ENCODE data around the gene POMT1. TPM values are rescaled to one million over a fixed set of nuclear protein-coding genes. Genes with fewer than 3 reads are reported as not detected.
"Not testable (repeated sequence)": the region's sequence is repeated elsewhere in the genome, so short reads cannot be mapped to it uniquely, and the experiment has no call there.

POMT1 gene
- total RNA-seq, 1 experiment from 2014 or later = 29.0 TPM

- Histone ChIP-seq H3K27me3 (ENCODE audit: low read length) (no peaks in the 10 kb centered on the region), H3K4me2 (ENCODE audit: low read depth, low read length, poor library complexity, severe bottlenecking) (no peak overlapping the region), H3K4me3 (ENCODE audit: low read length) (no peak overlapping the region), H2AFZ (ENCODE audit: low read length) (no peak overlapping the region), H3K36me3 (ENCODE audit: insufficient read depth, low read length) (peaks cover 60% of the 10 kb centered on the region), H3K27ac (ENCODE audit: low read length) (no peak overlapping the region), H3K9ac (ENCODE audit: low read length) (no peak overlapping the region), H4K20me1 (ENCODE audit: insufficient read depth, low read depth, low read length) (0 out of 2 replicates have a peak, but pooled peaks cover 3% of the 10 kb centered on the region), H3K4me1 (ENCODE audit: low read length) (no peaks in the 10 kb centered on the region), H3K9me3 (ENCODE audit: low read length) (no peaks in the 10 kb centered on the region), H3K79me2 (ENCODE audit: low read length) (no peaks in the 10 kb centered on the region), H3K9me2 (replicated peaks; ENCODE audit: insufficient read depth, low read length) (no peaks in the 10 kb centered on the region)
- no peak for DNase-seq
These were observed 9.2 kb downstream of the POMT1 start for GRCh38 chr9:131511880-131512279.

GRCh38 chr9:131513177-131513576 is 10.5 kb downstream of the POMT1 start:
- Histone ChIP-seq H3K9me2 (replicated peaks; ENCODE audit: insufficient read depth, low read length) (no peaks in the 10 kb centered on the region), H3K27ac (ENCODE audit: low read length) (no peak overlapping the region), H2AFZ (ENCODE audit: low read length) (no peak overlapping the region), H3K4me2 (ENCODE audit: low read depth, low read length, poor library complexity, severe bottlenecking) (no peak overlapping the region), H3K36me3 (ENCODE audit: insufficient read depth, low read length) (peaks cover 58% of the 10 kb centered on the region), H3K9me3 (ENCODE audit: low read length) (no peaks in the 10 kb centered on the region), H3K27me3 (ENCODE audit: low read length) (no peaks in the 10 kb centered on the region), H3K4me1 (ENCODE audit: low read length) (no peaks in the 10 kb centered on the region), H3K9ac (ENCODE audit: low read length) (no peak overlapping the region), H3K79me2 (ENCODE audit: low read length) (no peaks in the 10 kb centered on the region), H3K4me3 (ENCODE audit: low read length) (no peak overlapping the region), H4K20me1 (ENCODE audit: insufficient read depth, low read depth, low read length) (0 out of 2 replicates have a peak, but pooled peaks cover 3% of the 10 kb centered on the region)
- no peak for DNase-seq

GRCh38 chr9:131515559-131516031 is 12.9 kb downstream of the POMT1 start:
- H3K27ac ChIP-seq (ENCODE audit: low read length); H3K4me1 ChIP-seq (ENCODE audit: low read length); H3K4me2 ChIP-seq (ENCODE audit: low read depth, low read length, poor library complexity, severe bottlenecking); H3K9me3 ChIP-seq (ENCODE audit: low read length); H3K79me2 ChIP-seq (ENCODE audit: low read length); H2AFZ ChIP-seq (ENCODE audit: low read length); H3K9me2 ChIP-seq (replicated peaks; ENCODE audit: insufficient read depth, low read length); H3K27me3 ChIP-seq (ENCODE audit: low read length); H3K9ac ChIP-seq (ENCODE audit: low read length); H3K4me3 ChIP-seq (ENCODE audit: low read length); H4K20me1 ChIP-seq (ENCODE audit: insufficient read depth, low read depth, low read length): not testable (repeated sequence)
- peak; percentile 71 for DNase-seq
- peaks cover 50% of the 10 kb centered on the region for H3K36me3 ChIP-seq (ENCODE audit: insufficient read depth, low read length)

GRCh38 chr9:131516100-131516499 is 13.4 kb downstream of the POMT1 start:
- Histone ChIP-seq H3K79me2 (ENCODE audit: low read length) (no peaks in the 10 kb centered on the region), H3K27me3 (ENCODE audit: low read length) (no peaks in the 10 kb centered on the region), H3K9me3 (ENCODE audit: low read length) (no peaks in the 10 kb centered on the region), H3K4me2 (ENCODE audit: low read depth, low read length, poor library complexity, severe bottlenecking) (no peak overlapping the region), H3K27ac (ENCODE audit: low read length) (no peak overlapping the region), H2AFZ (ENCODE audit: low read length) (no peak overlapping the region), H4K20me1 (ENCODE audit: insufficient read depth, low read depth, low read length) (0 out of 2 replicates have a peak, but pooled peaks cover 3% of the 10 kb centered on the region), H3K36me3 (ENCODE audit: insufficient read depth, low read length) (peaks cover 45% of the 10 kb centered on the region), H3K9ac (ENCODE audit: low read length) (no peak overlapping the region), H3K4me1 (ENCODE audit: low read length) (no peaks in the 10 kb centered on the region), H3K4me3 (ENCODE audit: low read length) (no peak overlapping the region), H3K9me2 (replicated peaks; ENCODE audit: insufficient read depth, low read length) (no peaks in the 10 kb centered on the region)
- DNase-seq = no peak

GRCh38 chr9:131516930-131517329 is 14.2 kb downstream of the POMT1 start:
- H3K79me2 ChIP-seq (ENCODE audit: low read length) = no peaks in the 10 kb centered on the region
- no peaks in the 10 kb centered on the region for H3K27me3 ChIP-seq (ENCODE audit: low read length)
- H3K4me3 ChIP-seq (ENCODE audit: low read length) = no peak overlapping the region
- H3K36me3 ChIP-seq (ENCODE audit: insufficient read depth, low read length) = peaks cover 39% of the 10 kb centered on the region
- H3K27ac ChIP-seq (ENCODE audit: low read length) = no peak overlapping the region
- no peak for DNase-seq
- no peaks in the 10 kb centered on the region for H3K4me1 ChIP-seq (ENCODE audit: low read length)
- H3K9me2 ChIP-seq (replicated peaks; ENCODE audit: insufficient read depth, low read length) = no peaks in the 10 kb centered on the region
- no peak overlapping the region for H3K4me2 ChIP-seq (ENCODE audit: low read depth, low read length, poor library complexity, severe bottlenecking)
- H3K9ac ChIP-seq (ENCODE audit: low read length) = no peak overlapping the region
- H4K20me1 ChIP-seq (ENCODE audit: insufficient read depth, low read depth, low read length) = 0 out of 2 replicates have a peak, but pooled peaks cover 3% of the 10 kb centered on the region
- no peak overlapping the region for H2AFZ ChIP-seq (ENCODE audit: low read length)
- H3K9me3 ChIP-seq (ENCODE audit: low read length) = no peaks in the 10 kb centered on the region

GRCh38 chr9:131517761-131518190 is 15.1 kb downstream of the POMT1 start:
- H3K27me3 ChIP-seq (ENCODE audit: low read length) = no peaks in the 10 kb centered on the region
- no peak overlapping the region for H2AFZ ChIP-seq (ENCODE audit: low read length)
- H3K4me3 ChIP-seq (ENCODE audit: low read length) = no peak overlapping the region
- H3K9ac ChIP-seq (ENCODE audit: low read length) = no peak overlapping the region
- H3K79me2 ChIP-seq (ENCODE audit: low read length) = no peaks in the 10 kb centered on the region
- H3K4me2 ChIP-seq (ENCODE audit: low read depth, low read length, poor library complexity, severe bottlenecking) = no peak overlapping the region
- H3K9me2 ChIP-seq (replicated peaks; ENCODE audit: insufficient read depth, low read length) = no peaks in the 10 kb centered on the region
- H3K4me1 ChIP-seq (ENCODE audit: low read length) = no peaks in the 10 kb centered on the region
- no peak overlapping the region for H3K27ac ChIP-seq (ENCODE audit: low read length)
- H4K20me1 ChIP-seq (ENCODE audit: insufficient read depth, low read depth, low read length) = 0 out of 2 replicates have a peak, but pooled peaks cover 3% of the 10 kb centered on the region
- H3K36me3 ChIP-seq (ENCODE audit: insufficient read depth, low read length) = peaks cover 34% of the 10 kb centered on the region
- no peak for DNase-seq
- H3K9me3 ChIP-seq (ENCODE audit: low read length) = no peaks in the 10 kb centered on the region

GRCh38 chr9:131518553-131518952 is 15.8 kb downstream of the POMT1 start:
- peaks cover 28% of the 10 kb centered on the region for H3K36me3 ChIP-seq (ENCODE audit: insufficient read depth, low read length)
- no peak overlapping the region for H2AFZ ChIP-seq (ENCODE audit: low read length)
- no peak overlapping the region for H3K9ac ChIP-seq (ENCODE audit: low read length)
- H3K4me3 ChIP-seq (ENCODE audit: low read length) = no peak overlapping the region
- H4K20me1 ChIP-seq (ENCODE audit: insufficient read depth, low read depth, low read length) = 0 out of 2 replicates have a peak, but pooled peaks cover 3% of the 10 kb centered on the region
- DNase-seq = no peak
- no peak overlapping the region for H3K4me2 ChIP-seq (ENCODE audit: low read depth, low read length, poor library complexity, severe bottlenecking)
- no peaks in the 10 kb centered on the region for H3K9me3 ChIP-seq (ENCODE audit: low read length)
- no peak overlapping the region for H3K27ac ChIP-seq (ENCODE audit: low read length)
- H3K9me2 ChIP-seq (replicated peaks; ENCODE audit: insufficient read depth, low read length) = no peaks in the 10 kb centered on the region
- no peaks in the 10 kb centered on the region for H3K27me3 ChIP-seq (ENCODE audit: low read length)
- H3K79me2 ChIP-seq (ENCODE audit: low read length) = no peaks in the 10 kb centered on the region
- no peaks in the 10 kb centered on the region for H3K4me1 ChIP-seq (ENCODE audit: low read length)

GRCh38 chr9:131520503-131520902 is 17.8 kb downstream of the POMT1 start:
- Histone ChIP-seq H3K4me3 (ENCODE audit: low read length) (no peak overlapping the region), H3K27ac (ENCODE audit: low read length) (no peak overlapping the region), H3K36me3 (ENCODE audit: insufficient read depth, low read length) (peaks cover 12% of the 10 kb centered on the region), H3K79me2 (ENCODE audit: low read length) (no peaks in the 10 kb centered on the region), H3K9me3 (ENCODE audit: low read length) (no peaks in the 10 kb centered on the region), H3K27me3 (ENCODE audit: low read length) (no peaks in the 10 kb centered on the region), H3K4me1 (ENCODE audit: low read length) (no peaks in the 10 kb centered on the region), H3K9ac (ENCODE audit: low read length) (no peak overlapping the region), H3K9me2 (replicated peaks; ENCODE audit: insufficient read depth, low read length) (no peaks in the 10 kb centered on the region), H3K4me2 (ENCODE audit: low read depth, low read length, poor library complexity, severe bottlenecking) (no peak overlapping the region), H2AFZ (ENCODE audit: low read length) (no peak overlapping the region), H4K20me1 (ENCODE audit: insufficient read depth, low read depth, low read length) (0 out of 2 replicates have a peak, but pooled peaks cover 3% of the 10 kb centered on the region)
- DNase-seq = no peak
